Measurements from ENCODE around the gene HMGXB4. TPM values are rescaled to one million over a fixed set of nuclear protein-coding genes. Genes with fewer than 3 reads are reported as not detected.

Gene HMGXB4
- total and polyA plus RNA-seq, 2 donors from 2014 or later = 3.7 to 17.3 TPM

DNA sequence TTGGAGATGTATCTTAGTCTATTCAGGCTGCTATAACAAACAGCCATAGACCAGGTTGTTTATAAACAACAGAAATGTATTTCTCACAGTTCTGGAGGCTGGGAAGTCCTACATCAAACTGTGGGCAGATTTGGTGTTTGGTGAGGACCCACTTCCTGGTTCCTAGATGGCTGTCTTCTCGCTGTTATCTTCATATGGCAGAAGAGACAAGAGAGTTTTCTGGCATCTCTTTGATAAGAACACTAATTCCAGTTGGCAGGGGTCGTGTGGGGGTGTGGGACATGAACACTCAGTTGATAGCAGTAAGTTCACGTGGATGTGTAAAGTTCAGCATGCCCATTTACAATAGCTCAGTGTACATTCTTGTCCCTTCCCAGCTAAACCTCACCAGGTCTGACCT is 41.3 kb upstream of the HMGXB4 start:
- TF ChIP-seq, protein P1, sequence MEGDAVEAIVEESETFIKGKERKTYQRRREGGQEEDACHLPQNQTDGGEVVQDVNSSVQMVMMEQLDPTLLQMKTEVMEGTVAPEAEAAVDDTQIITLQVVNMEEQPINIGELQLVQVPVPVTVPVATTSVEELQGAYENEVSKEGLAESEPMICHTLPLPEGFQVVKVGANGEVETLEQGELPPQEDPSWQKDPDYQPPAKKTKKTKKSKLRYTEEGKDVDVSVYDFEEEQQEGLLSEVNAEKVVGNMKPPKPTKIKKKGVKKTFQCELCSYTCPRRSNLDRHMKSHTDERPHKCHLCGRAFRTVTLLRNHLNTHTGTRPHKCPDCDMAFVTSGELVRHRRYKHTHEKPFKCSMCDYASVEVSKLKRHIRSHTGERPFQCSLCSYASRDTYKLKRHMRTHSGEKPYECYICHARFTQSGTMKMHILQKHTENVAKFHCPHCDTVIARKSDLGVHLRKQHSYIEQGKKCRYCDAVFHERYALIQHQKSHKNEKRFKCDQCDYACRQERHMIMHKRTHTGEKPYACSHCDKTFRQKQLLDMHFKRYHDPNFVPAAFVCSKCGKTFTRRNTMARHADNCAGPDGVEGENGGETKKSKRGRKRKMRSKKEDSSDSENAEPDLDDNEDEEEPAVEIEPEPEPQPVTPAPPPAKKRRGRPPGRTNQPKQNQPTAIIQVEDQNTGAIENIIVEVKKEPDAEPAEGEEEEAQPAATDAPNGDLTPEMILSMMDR (IDR thresholded peaks at IDR 0.05; ENCODE audit: borderline replicate concordance, extremely low read depth, insufficient read depth) = no peak
- DNase-seq (no peak), FAIRE-seq (no peak)
- Histone ChIP-seq H3K4me1 (ENCODE audit: control insufficient read depth in 2 of 3, insufficient read depth in 2 of 3, low read depth in 1 of 3, low read length in 3 of 3) (no peaks in the 10 kb centered on the region), H3K27me3 (ENCODE audit: control insufficient read depth, insufficient read depth, low read length) (no peaks in the 10 kb centered on the region), H3K9me3 (ENCODE audit: control insufficient read depth in 2 of 3, insufficient read depth in 1 of 3, low read length in 3 of 3) (peaks cover 0 to 2% (median 0%) of the 10 kb centered on the region in 3 donors), H3K27ac (ENCODE audit: low read depth in 2 of 2, low read length in 2 of 2) (no peak overlapping the region), H3K4me3 (ENCODE audit: low read length in 3 of 3) (no peak overlapping the region), H3K36me3 (ENCODE audit: control insufficient read depth in 2 of 3, insufficient read depth in 3 of 3, low read length in 3 of 3) (no peaks in the 10 kb centered on the region), H3K9ac (ENCODE audit: low read length in 3 of 3) (no peak overlapping the region)
- intact Hi-C loops (cut with DNase I) = no loop called here

DNA sequence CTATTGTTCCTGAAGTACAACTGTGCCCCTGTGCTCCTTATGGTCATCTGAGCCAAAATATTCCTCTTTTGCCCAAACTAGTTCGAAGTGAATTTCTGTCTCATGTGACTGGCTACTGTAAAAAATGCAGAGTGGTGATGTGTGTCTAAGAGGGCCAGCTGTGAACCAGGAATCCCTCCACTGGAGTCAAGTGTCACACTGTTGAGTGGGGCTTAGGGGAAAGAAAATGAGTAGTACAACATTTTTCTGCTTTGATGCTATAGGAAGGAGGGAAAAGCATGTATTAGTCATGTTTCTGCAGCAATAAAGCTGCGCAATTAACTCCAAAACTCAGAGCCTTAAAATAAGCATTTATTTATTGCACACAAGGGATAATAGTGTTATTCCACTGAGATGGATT is 39.8 kb upstream of the HMGXB4 start:
- intact Hi-C loops (cut with DNase I) = no loop called here
- Histone ChIP-seq H3K27me3 (ENCODE audit: control insufficient read depth, insufficient read depth, low read length) (no peaks in the 10 kb centered on the region), H3K9ac (ENCODE audit: low read length in 3 of 3) (no peak overlapping the region), H3K4me1 (ENCODE audit: control insufficient read depth in 2 of 3, insufficient read depth in 2 of 3, low read depth in 1 of 3, low read length in 3 of 3) (no peaks in the 10 kb centered on the region), H3K27ac (ENCODE audit: low read depth in 2 of 2, low read length in 2 of 2) (no peak overlapping the region), H3K4me3 (ENCODE audit: low read length in 3 of 3) (no peak overlapping the region), H3K36me3 (ENCODE audit: control insufficient read depth in 2 of 3, insufficient read depth in 3 of 3, low read length in 3 of 3) (no peaks in the 10 kb centered on the region), H3K9me3 (ENCODE audit: control insufficient read depth in 2 of 3, insufficient read depth in 1 of 3, low read length in 3 of 3) (peaks cover 0 to 2% (median 0%) of the 10 kb centered on the region in 3 donors)
- DNase-seq = no peak
- no peak for FAIRE-seq
- TF ChIP-seq, protein P1 (IDR thresholded peaks at IDR 0.05; ENCODE audit: borderline replicate concordance, extremely low read depth, insufficient read depth) = no peak

- H3K27ac ChIP-seq (ENCODE audit: low read depth in 2 of 2, low read length in 2 of 2) = no peak overlapping the region
- intact Hi-C loops (cut with DNase I) = no loop called here
- no peaks in the 10 kb centered on the region for H3K4me1 ChIP-seq (ENCODE audit: control insufficient read depth in 2 of 3, insufficient read depth in 2 of 3, low read depth in 1 of 3, low read length in 3 of 3)
- H3K4me3 ChIP-seq (ENCODE audit: low read length in 3 of 3) = no peak overlapping the region
- peaks cover 0 to 2% (median 0%) of the 10 kb centered on the region in 3 donors for H3K9me3 ChIP-seq (ENCODE audit: control insufficient read depth in 2 of 3, insufficient read depth in 1 of 3, low read length in 3 of 3)
- TF ChIP-seq, protein P1 (IDR thresholded peaks at IDR 0.05; ENCODE audit: borderline replicate concordance, extremely low read depth, insufficient read depth) = no peak
- FAIRE-seq = no peak
- H3K9ac ChIP-seq (ENCODE audit: low read length in 3 of 3) = no peak overlapping the region
- DNase-seq = no peak
- no peaks in the 10 kb centered on the region for H3K36me3 ChIP-seq (ENCODE audit: control insufficient read depth in 2 of 3, insufficient read depth in 3 of 3, low read length in 3 of 3)
- no peaks in the 10 kb centered on the region for H3K27me3 ChIP-seq (ENCODE audit: control insufficient read depth, insufficient read depth, low read length)
Observed at GRCh38 chr22:35218079-35218478, 39.2 kb upstream of the HMGXB4 start.

DNA sequence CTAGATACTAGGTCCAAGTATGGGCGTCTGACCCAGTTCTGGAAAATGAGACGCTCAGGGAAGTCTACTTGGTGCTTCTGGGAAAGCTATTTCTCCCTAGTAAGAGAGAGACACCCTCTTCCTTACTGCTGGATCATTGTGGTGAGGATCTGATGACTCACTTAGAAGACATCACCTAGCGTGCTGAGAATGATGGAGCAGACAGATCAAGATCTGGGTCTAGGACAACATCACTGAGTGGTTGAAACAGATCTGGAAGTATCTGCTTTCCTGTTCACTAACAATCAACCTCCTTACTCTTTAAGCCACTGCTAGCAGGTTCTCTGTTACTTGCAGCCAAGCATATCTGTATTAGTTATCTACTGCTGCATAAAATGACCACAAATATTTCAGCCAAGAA is 38.3 kb upstream of the HMGXB4 start:
- no peak for FAIRE-seq
- H3K27me3 ChIP-seq (ENCODE audit: control insufficient read depth, insufficient read depth, low read length) = no peaks in the 10 kb centered on the region

More for the DNA sequence above, 38.3 kb upstream of the HMGXB4 start:
- Histone ChIP-seq H3K4me1 (ENCODE audit: control insufficient read depth in 2 of 3, insufficient read depth in 2 of 3, low read depth in 1 of 3, low read length in 3 of 3) (no peaks in the 10 kb centered on the region), H3K27ac (ENCODE audit: low read depth in 2 of 2, low read length in 2 of 2) (no peak overlapping the region), H3K9me3 (ENCODE audit: control insufficient read depth in 2 of 3, insufficient read depth in 1 of 3, low read length in 3 of 3) (peaks cover 0 to 2% (median 0%) of the 10 kb centered on the region in 3 donors), H3K9ac (ENCODE audit: low read length in 3 of 3) (no peak overlapping the region), H3K36me3 (ENCODE audit: control insufficient read depth in 2 of 3, insufficient read depth in 3 of 3, low read length in 3 of 3) (no peaks in the 10 kb centered on the region), H3K4me3 (ENCODE audit: low read length in 3 of 3) (no peak overlapping the region)
- TF ChIP-seq, protein P1 (IDR thresholded peaks at IDR 0.05; ENCODE audit: borderline replicate concordance, extremely low read depth, insufficient read depth) = no peak
- intact Hi-C loops (cut with DNase I) = no loop called here
- DNase-seq = no peak

Measured in kidney (tissue), 14 donors.